ENCODE measurements around the gene GNG13.
"Not testable (repeated sequence)": the region's sequence is repeated elsewhere in the genome, so short reads cannot be mapped to it uniquely, and the experiment has no call there.

Gene GNG13

DNA sequence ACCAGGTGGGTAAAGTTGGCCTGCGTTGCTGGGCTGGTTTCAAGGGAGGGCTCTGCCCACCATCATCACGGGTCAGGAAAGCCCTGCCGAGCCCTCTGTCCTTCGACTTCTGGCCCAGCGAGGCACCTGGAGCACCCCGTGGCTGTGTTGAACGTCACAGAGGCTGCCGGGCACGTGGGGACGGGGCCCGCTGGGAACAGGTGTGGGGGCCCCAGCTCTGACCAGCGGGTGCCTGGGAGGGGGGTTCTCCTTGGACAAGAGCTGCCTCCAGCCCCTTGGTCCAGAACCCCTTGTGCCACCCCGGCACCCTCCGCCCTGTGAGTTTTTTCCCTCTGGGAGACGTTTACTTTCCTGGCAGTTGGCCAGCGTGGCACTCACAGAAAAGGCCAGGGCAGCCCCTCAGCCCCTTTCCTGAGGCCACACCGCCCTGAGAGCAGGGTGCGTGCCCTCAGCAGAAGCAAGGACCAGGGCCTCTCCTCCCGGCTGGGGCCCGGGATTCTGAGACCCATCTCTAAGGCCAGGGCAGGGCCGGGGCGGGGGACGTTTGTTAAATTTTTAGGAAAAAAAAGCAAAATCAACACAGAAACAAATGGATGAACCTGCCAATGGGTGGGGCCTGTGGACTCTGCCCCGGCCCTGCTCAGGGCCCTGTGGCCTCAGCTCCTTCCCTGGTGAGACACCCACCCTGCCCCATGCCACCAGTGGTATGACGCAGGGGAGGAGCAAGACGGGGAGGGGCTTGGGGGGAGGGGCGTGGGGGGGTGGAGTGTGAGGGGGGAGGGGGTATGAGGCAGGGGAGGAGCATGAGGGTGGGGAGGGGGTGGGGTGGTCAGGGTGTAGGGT lies 31.3 kb upstream of the GNG13 start:
- DNase-seq: no peak

GRCh38 chr16:830871-831570 lies 30.5 kb upstream of the GNG13 start:
- no peak for DNase-seq

- no peak for DNase-seq
Measured at GRCh38 chr16:830107-830870, 29.8 kb upstream of the GNG13 start.

DNA sequence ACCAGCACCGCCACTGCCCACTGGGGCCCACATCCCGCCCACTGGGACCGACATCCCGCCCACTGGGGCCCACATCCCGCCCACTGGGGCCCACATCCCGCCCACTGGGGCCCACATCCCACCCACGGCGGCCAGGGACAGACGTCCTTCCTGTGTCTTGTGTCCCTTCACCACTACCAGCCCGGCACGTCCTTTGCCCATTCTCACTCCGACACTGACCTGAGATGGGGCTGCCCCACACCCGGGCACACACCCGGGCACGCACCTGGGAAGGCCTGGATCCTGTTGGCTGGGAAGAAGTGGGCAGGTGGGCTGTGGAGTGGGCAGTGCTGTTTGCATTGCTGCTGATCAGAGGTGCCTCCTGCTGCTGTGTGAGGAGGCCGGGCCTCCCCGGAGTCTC lies 28.4 kb upstream of the GNG13 start:
- no peak for DNase-seq

- DNase-seq: no peak
Measured at GRCh38 chr16:827513-827912, 27.0 kb upstream of the GNG13 start.

- no peak for DNase-seq
Measured at GRCh38 chr16:825341-826061, 25.0 kb upstream of the GNG13 start.

GRCh38 chr16:824601-825000 lies 24.1 kb upstream of the GNG13 start:
- no peak for DNase-seq

GRCh38 chr16:824194-824593 lies 23.7 kb upstream of the GNG13 start:
- DNase-seq: no peak

GRCh38 chr16:822909-823297 lies 22.4 kb upstream of the GNG13 start:
- no peak for DNase-seq

GRCh38 chr16:822174-822908 lies 21.8 kb upstream of the GNG13 start:
- no peak for DNase-seq

GRCh38 chr16:821751-822150 lies 21.2 kb upstream of the GNG13 start:
- no peak for DNase-seq

GRCh38 chr16:820748-821147 lies 20.2 kb upstream of the GNG13 start:
- DNase-seq: no peak

GRCh38 chr16:820044-820408 lies 19.5 kb upstream of the GNG13 start:
- not testable (repeated sequence) for DNase-seq

- DNase-seq: no peak
Measured at GRCh38 chr16:819336-820043, 19.0 kb upstream of the GNG13 start.

- DNase-seq: no peak
Measured at GRCh38 chr16:818592-818991, 18.1 kb upstream of the GNG13 start.

DNA sequence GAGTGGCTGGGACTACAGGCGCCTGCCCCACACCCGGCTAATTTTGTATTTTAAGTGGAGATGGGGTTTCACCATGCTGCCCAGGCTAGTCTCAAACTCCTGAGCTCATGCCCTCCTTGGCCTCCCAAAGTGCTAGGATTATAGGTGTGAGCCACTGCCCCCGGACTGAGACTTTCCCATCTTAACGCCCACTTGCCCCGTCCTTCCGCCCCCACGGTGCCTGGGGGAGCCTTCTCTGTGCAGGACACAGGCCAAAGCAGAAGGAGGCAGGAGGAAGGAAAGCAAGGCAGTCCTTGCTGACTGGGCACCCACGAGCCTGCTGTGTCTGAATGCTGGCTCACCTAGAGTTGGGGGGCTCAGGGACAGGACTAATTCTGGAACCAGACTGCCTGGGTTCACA lies 17.6 kb upstream of the GNG13 start:
- no peak for DNase-seq

- DNase-seq: no peak
Measured at GRCh38 chr16:817001-817906, 16.7 kb upstream of the GNG13 start.

- no peak for DNase-seq
Measured at GRCh38 chr16:815861-816260, 15.3 kb upstream of the GNG13 start.

DNA sequence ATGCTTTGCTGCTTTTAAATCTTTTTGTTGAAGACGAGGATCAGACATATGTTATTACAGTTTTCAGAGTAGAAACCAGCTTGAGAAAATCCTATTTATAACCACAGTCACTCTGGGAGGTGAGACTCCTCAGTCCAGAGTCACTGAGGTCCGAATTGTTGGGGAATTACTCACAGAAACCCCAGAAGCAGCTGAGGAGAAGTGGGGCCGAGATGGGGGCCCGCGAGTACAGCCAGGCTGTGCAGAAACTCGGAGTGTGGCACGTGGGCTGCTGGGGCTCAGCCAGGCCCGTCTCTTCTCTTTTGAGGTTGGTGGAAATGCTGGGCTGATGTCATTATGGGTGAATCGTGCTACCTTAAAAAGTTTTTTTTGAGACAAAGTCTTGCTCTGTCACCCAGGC lies 14.4 kb upstream of the GNG13 start:
- no peak for DNase-seq

- no peak for DNase-seq
Measured at GRCh38 chr16:813916-814412, 13.4 kb upstream of the GNG13 start.
